Measurements from ENCODE around the gene TMEM8B. TPM values are rescaled to one million over a fixed set of nuclear protein-coding genes. Genes with fewer than 3 reads are reported as not detected.

TMEM8B gene
- total and polyA plus RNA-seq, 2 of the 8 experiments (the other 6 are each of a cell fraction or from before 2014, with no cell fraction given): 7.5 to 10.4 TPM

GRCh38 chr9:35892051-35892450 is 63.0 kb downstream of the TMEM8B start:
- Histone ChIP-seq H3K9ac (replicated peaks in 1 of 4; ENCODE audit: extremely low read depth in 1 of 4, low read depth in 3 of 4, low read length in 3 of 4) (no peak overlapping the region), H3K23ac (ENCODE audit: insufficient read length) (no peak overlapping the region), H3K27me3 (replicated peaks in 1 of 4; ENCODE audit: control insufficient read depth in 3 of 4, extremely low read depth in 1 of 4, insufficient read depth in 3 of 4, low read length in 3 of 4) (no peaks in the 10 kb centered on the region), H2BK20ac (ENCODE audit: low read length) (no peak overlapping the region), H3K14ac (ENCODE audit: insufficient read length) (no peak overlapping the region), H2BK120ac (replicated peaks; ENCODE audit: low read depth, low read length) (no peak overlapping the region), H3K4me1 (replicated peaks in 1 of 4; ENCODE audit: control insufficient read depth in 3 of 4, insufficient read depth in 4 of 4, low read length in 3 of 4) (no peaks in the 10 kb centered on the region), H4K8ac (ENCODE audit: extremely low read depth, insufficient read depth, low read length) (no peak overlapping the region), H3K56ac (replicated peaks; ENCODE audit: insufficient read length, low read depth, low read length) (no peak overlapping the region), H2AFZ (ENCODE audit: low read length) (no peak overlapping the region), H3K9me3 (ENCODE audit: insufficient read depth in 2 of 2, low read depth in 1 of 2, low read length in 1 of 2) (no peaks in the 10 kb centered on the region), H3K36me3 (ENCODE audit: control insufficient read depth in 2 of 4, insufficient read depth in 4 of 4, low read length in 3 of 4) (no peaks in the 10 kb centered on the region), H3K18ac (ENCODE audit: extremely low read depth, low read length) (no peak overlapping the region), H3K79me2 (ENCODE audit: control insufficient read depth in 1 of 2, insufficient read depth in 2 of 2, low read length in 2 of 2) (no peaks in the 10 kb centered on the region), H4K91ac (replicated peaks; ENCODE audit: insufficient read length, low read length) (no peak overlapping the region), H4K20me1 (replicated peaks in 1 of 2; ENCODE audit: control insufficient read depth in 1 of 2, insufficient read depth in 2 of 2, low read length in 2 of 2) (no peaks in the 10 kb centered on the region), H3K79me1 (ENCODE audit: low read depth, low read length) (no peaks in the 10 kb centered on the region), H4K5ac (ENCODE audit: insufficient read length, low read depth, low read length) (no peak overlapping the region), H2BK5ac (ENCODE audit: low read depth, low read length) (no peak overlapping the region), H3K23me2 (ENCODE audit: low read depth, low read length) (no peaks in the 10 kb centered on the region), H3K4ac (replicated peaks; ENCODE audit: insufficient read length, low read depth, low read length) (no peak overlapping the region), H3K4me3 (ENCODE audit: extremely low read depth in 1 of 4, insufficient read depth in 2 of 4, low read depth in 3 of 4, low read length in 4 of 4) (no peak overlapping the region), H3K4me2 (ENCODE audit: insufficient read depth in 1 of 2, low read depth in 2 of 2, low read length in 2 of 2) (no peak overlapping the region), H2BK12ac (ENCODE audit: low read depth, low read length) (no peak overlapping the region), H3K27ac (ENCODE audit: low read depth, low read length) (no peak overlapping the region), H2AK5ac (ENCODE audit: low read depth, low read length) (no peak overlapping the region), H2BK15ac (ENCODE audit: low read length) (no peak overlapping the region)
- 91% methylated on average over 1 of the region's 1 CpG; no CpG with 5 or more reads in 1 of the 2 experiments for WGBS, 2 experiments (ENCODE audit: extremely low coverage in 1 of 2, insufficient coverage in 1 of 2, insufficient read length in 1 of 2, insufficient replicate concordance in 2 of 2, low coverage in 1 of 2, low lambda C conversion rate in 2 of 2, missing lambda C conversion rate in 1 of 2)
- FAIRE-seq (no peak), DNase-seq (ENCODE audit: low read depth in 1 of 2, low spot score in 2 of 2) (no peak)
- ChIA-PET POLR2A (ENCODE audit: partially characterized antibody) (no interaction called here), CTCF (ENCODE audit: partially characterized antibody) (interaction anchor here (0.8 to 1.6 kb wide), 8 partner anchors 9 to 132 kb away, joined by 3 to 6 read pairs (median 4); partner anchors contain the start of gene SPAAR)
- TF ChIP-seq SP4 (IDR thresholded peaks at IDR 0.05; ENCODE audit: low read length): no peak
- no peak for TF ChIP-seq POU5F1 (IDR thresholded peaks at IDR 0.05; ENCODE audit: low read depth, low read length)
- TF ChIP-seq SP2 (IDR thresholded peaks at IDR 0.05; ENCODE audit: low read length): no peak
- no peak for TF ChIP-seq BACH1 (IDR thresholded peaks at IDR 0.05; ENCODE audit: low read length)
- no peak for TF ChIP-seq BCL11A (IDR thresholded peaks at IDR 0.05; ENCODE audit: low read depth in 2 of 2, low read length in 2 of 2)
- TF ChIP-seq CBX5 (IDR thresholded peaks at IDR 0.05; ENCODE audit: low read depth, low read length): no peak
- TF ChIP-seq SUZ12 (IDR thresholded peaks at IDR 0.05; ENCODE audit: low read length): no peak
- no peak for TF ChIP-seq SAP30 (IDR thresholded peaks at IDR 0.05; ENCODE audit: insufficient read depth, insufficient replicate concordance, low read length)
- no peak for TF ChIP-seq MAX (IDR thresholded peaks at IDR 0.05)
- TF ChIP-seq SIN3A (conservative IDR thresholded peaks at IDR 0.05 in 1 of 2, IDR thresholded peaks at IDR 0.05 in 1 of 2; ENCODE audit: low read depth in 1 of 2, low read length in 2 of 2): no peak
- no peak for TF ChIP-seq TCF12 (IDR thresholded peaks at IDR 0.05; ENCODE audit: low read depth, low read length)
- no peak for TF ChIP-seq TAF1 (IDR thresholded peaks at IDR 0.05; ENCODE audit: low read depth, low read length)
- no peak for TF ChIP-seq CHD1 (IDR thresholded peaks at IDR 0.05; ENCODE audit: low read depth, low read length)
- no peak for TF ChIP-seq TEAD4 (IDR thresholded peaks at IDR 0.05; ENCODE audit: low read depth, low read length)
- no peak for TF ChIP-seq POLR2A (IDR thresholded peaks at IDR 0.05; ENCODE audit: control extremely low read depth in 1 of 2, low read depth in 2 of 2, low read length in 2 of 2)
- TF ChIP-seq CEBPB (IDR thresholded peaks at IDR 0.05; ENCODE audit: low read depth, low read length): no peak
- TF ChIP-seq FOSL1 (IDR thresholded peaks at IDR 0.05; ENCODE audit: insufficient read depth, low read depth, low read length): no peak
